ENCODE results near the gene HOXD4. TPM values are rescaled to one million over a fixed set of nuclear protein-coding genes. Genes with fewer than 3 reads are reported as not detected.

HOXD4 gene
- total RNA-seq, 1 donor from 2014 or later, result 12.4 TPM

- DNase-seq (ENCODE audit: extremely low read depth, low read depth, low spot score), result no peak
Measured at GRCh38 chr2:176187899-176188773, 36.8 kb downstream of the HOXD4 start, which contains the start of gene HOXD1. Gene HOXD1, plus strand, starts transcription at chr2:176188668. Its CDS starts 134 bp downstream, at chr2:176188802.

GRCh38 chr2:176188774-176189680 lies 37.7 kb downstream of the HOXD4 start:
- no peak for DNase-seq (ENCODE audit: extremely low read depth, low read depth, low spot score)

DNA sequence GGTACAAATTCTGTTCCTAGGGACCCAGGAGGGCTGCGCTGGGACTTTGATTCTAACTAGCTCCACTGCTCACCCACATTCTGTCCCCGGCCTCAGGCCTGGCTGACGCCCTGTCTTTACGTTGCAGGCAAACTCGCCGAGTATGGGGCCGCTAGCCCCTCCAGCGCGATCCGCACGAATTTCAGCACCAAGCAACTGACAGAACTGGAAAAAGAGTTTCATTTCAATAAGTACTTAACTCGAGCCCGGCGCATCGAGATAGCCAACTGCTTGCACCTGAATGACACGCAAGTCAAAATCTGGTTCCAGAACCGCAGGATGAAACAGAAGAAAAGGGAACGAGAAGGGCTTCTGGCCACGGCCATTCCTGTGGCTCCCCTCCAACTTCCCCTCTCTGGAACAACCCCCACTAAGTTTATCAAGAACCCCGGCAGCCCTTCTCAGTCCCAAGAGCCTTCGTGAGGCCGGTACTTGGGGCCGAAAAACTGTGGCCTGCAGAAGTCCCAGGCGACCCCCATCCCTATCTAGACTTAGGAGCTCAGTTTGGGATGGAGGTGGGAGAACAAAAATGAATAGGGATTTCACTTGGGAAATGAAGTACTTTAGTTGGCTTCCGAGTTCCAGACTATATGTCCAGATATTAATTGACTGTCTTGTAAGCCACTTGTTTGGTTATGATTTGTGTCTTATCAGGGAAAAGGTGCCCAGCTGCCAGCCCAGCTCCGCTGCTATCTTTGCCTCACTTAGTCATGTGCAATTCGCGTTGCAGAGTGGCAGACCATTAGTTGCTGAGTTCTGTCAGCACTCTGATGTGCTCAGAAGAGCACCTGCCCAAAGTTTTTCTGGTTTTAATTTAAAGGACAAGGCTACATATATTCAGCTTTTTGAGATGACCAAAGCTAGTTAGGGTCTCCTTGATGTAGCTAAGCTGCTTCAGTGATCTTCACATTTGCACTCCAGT lies 38.6 kb downstream of the HOXD4 start:
- no peak for DNase-seq (ENCODE audit: extremely low read depth, low read depth, low spot score)

DNA sequence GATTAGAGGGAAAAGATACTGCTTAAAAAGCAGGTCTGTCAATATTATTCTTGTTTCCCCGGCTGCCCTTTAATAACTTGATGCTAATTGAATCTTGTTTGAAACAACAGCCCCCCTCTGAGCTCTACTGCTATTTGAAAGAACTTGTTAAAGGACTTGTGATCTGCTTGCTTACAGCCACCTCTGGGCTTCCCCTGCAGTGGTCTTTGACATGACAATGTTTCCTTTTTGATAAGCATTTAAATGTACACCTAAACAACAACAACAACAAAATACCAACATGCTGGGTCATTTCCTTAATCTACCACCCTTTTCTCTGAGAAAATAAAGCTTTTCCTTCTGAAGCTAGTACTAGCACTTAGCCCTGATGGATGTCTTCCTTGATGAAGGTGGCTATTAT lies 41.0 kb downstream of the HOXD4 start:
- no peak for DNase-seq (ENCODE audit: extremely low read depth, low read depth, low spot score)

- DNase-seq (ENCODE audit: extremely low read depth, low read depth, low spot score), result no peak
Measured at GRCh38 chr2:176193048-176193447, 41.7 kb downstream of the HOXD4 start.

GRCh38 chr2:176199902-176200301 lies 48.6 kb downstream of the HOXD4 start:
- DNase-seq (ENCODE audit: extremely low read depth, low read depth, low spot score), result no peak

- DNase-seq (ENCODE audit: extremely low read depth, low read depth, low spot score), result no peak
Measured at GRCh38 chr2:176200971-176201370, 49.6 kb downstream of the HOXD4 start.

DNA sequence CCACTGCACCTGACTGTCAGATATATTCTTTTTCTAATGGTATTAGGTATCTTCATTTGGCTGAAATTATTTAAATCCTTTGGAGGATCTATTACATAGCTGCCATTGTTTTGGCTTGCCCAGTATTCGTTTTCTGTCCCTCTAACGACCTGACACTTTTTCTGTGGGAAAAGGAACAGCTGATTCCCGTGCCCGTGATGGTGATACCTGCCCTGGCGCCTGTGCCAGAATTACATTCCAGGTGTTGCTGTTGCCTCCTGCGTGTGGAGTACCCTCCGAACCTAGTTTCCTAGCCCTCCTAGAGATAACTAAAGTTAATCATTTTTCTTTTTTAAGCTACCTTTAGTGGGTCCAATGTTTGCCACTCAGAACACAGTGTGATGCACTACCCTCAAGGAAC lies 51.1 kb downstream of the HOXD4 start:
- no peak for DNase-seq (ENCODE audit: extremely low read depth, low read depth, low spot score)

Other genes with a start within 250 kb of the HOXD4 start
- gene LNPK, start 149.3 kb upstream of the HOXD4 start, total RNA-seq, result 6.8 and 8.4 TPM in 2 replicates
- gene EVX2, start 67.6 kb upstream of the HOXD4 start, total RNA-seq, result not detected in 2 replicates
- not detected in 2 replicates for gene HOXD13, start 58.8 kb upstream of the HOXD4 start, total RNA-seq
- gene HOXD12, start 51.8 kb upstream of the HOXD4 start, total RNA-seq, result not detected in 2 replicates
- 2.2 and 2.5 TPM in 2 replicates for gene HOXD11, start 44.3 kb upstream of the HOXD4 start, total RNA-seq
- gene HOXD10, start 34.8 kb upstream of the HOXD4 start, total RNA-seq, result 1.3 and 2.0 TPM in 2 replicates
- 4.7 and 7.6 TPM in 2 replicates for gene HOXD9, start 28.8 kb upstream of the HOXD4 start, total RNA-seq
- 14.2 and 18.9 TPM in 2 replicates for gene HOXD8, start 21.8 kb upstream of the HOXD4 start, total RNA-seq
- gene HOXD3, start 5.8 kb downstream of the HOXD4 start, total RNA-seq, result 5.3 and 7.2 TPM in 2 replicates
- 19.0 and 38.6 TPM in 2 replicates for gene HOXD1, start 37.1 kb downstream of the HOXD4 start, total RNA-seq
- gene MTX2, start 117.9 kb downstream of the HOXD4 start, total RNA-seq, result 46.3 and 48.2 TPM in 2 replicates

Data from glomerular endothelial cell (primary cell).